AG10803 (cell line): ENCODE results near the gene ACTR3.

Source experiments
- DNase-seq: peaks from one replicate; pipeline ENCODE4 v3.0.0; 2010; ENCODE audit warnings: low read depth
- H3K4me3 ChIP-seq: 2 replicates; pipeline ENCODE4 v1.5.1; 2011; ENCODE audit warnings: mild to moderate bottlenecking, low read length, control low read depth
- CTCF ChIP-seq: conservative IDR thresholded peaks from 2 replicates; pipeline ENCODE4 v1.5.1; 2011; ENCODE audit warnings: mild to moderate bottlenecking, low read length, control low read depth, inconsistent platforms

ACTR3 gene

GRCh38 chr2:113895819-113896563 lies 6.1 kb downstream of the ACTR3 start:
- H3K4me3 ChIP-seq: no peak overlapping the region
- TF ChIP-seq CTCF: no peak
- no peak for DNase-seq

DNA sequence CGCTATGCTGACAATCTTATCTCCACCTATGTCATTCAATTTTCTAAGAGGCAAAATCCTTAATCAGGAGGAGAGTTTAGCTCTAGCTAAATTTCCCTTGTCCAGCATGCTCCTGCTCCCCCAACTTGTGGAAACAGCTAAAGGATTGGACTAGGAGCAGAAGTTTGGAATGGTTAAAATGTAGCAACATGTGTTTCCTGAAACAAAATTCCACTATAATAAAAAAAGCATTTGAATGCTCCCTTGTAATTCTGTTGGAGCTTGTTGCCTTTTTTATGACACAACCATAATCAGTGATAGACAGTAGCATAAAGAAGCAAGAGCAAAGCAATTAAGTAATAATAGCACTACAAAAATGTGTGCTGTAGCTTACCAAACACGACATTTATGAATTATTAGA lies 6.9 kb downstream of the ACTR3 start:
- no peak overlapping the region for H3K4me3 ChIP-seq
- no peak for TF ChIP-seq CTCF
- DNase-seq: peak; percentile 74

DNA sequence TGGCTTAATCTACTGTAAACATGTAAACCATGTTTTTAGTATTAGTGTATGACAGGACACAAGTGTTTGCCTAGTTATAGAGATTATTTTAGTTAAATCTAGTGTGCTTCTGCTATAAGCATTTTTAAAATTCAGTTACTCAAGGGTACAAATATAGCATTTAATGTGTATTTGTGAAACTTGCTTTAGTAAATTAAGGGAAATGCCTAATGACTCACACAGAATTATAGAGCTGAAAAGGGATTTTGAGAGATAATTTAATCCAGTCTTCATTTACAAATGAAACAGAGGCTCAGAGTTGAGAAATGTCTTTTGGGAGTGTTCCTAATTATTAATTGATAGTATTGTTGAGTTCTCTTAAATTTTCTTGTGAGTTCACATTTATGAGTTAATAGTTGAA lies 8.2 kb downstream of the ACTR3 start:
- no peak for TF ChIP-seq CTCF
- no peak overlapping the region for H3K4me3 ChIP-seq

GRCh38 chr2:113899166-113899565 lies 9.3 kb downstream of the ACTR3 start:
- no peak for TF ChIP-seq CTCF
- no peak overlapping the region for H3K4me3 ChIP-seq
- DNase-seq: no peak

More for the DNA sequence above, 8.2 kb downstream of the ACTR3 start:
- DNase-seq: no peak

GRCh38 chr2:113901943-113902342 lies 12.1 kb downstream of the ACTR3 start:
- no peak for DNase-seq
- TF ChIP-seq CTCF: no peak
- no peak overlapping the region for H3K4me3 ChIP-seq

DNA sequence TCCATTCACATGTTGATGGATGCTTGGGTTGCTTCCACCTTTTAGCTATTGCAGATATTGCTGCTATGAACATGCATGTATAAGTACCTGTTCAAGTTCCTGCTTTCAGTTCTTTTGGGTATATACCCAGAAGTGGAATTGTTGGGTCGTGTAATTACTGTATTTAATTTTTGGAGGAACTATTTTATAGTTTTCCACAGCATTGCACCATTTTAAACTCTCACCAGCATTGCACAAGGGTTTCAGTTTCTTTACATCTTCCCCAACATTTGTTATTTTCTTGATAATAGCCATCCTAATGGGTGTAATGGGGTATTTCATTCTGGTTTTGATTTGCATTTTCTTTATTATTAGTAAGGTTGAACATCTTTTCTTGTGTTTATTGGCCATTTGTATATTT lies 16.0 kb downstream of the ACTR3 start:
- no peak for TF ChIP-seq CTCF
- no peak for DNase-seq
- no peak overlapping the region for H3K4me3 ChIP-seq

GRCh38 chr2:113906647-113907046 lies 16.8 kb downstream of the ACTR3 start:
- no peak for DNase-seq
- no peak overlapping the region for H3K4me3 ChIP-seq
- TF ChIP-seq CTCF: no peak
